ENCODE data around the gene TMEM33.

DNA sequence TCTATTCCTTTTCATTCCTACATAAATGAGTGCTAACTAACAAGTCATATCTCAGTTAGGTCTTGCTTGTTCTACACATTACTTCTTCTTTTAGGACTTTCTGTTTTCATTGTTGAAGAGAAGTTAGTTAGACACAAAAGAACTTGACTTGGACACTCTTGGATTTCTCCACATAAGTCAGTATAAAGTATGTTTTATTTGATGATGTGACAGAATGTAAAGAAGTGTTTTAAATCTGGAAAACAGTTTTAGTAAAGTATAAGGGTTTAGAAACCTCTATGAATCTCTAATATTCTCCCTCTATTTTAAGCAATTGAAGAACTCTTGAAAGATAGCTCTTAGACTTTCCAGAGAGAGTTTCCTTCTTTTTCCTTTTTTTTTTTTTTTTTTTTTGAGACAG lies 38.6 kb upstream of the TMEM33 start:
- TF ChIP-seq EZH2 (IDR thresholded peaks at IDR 0.05; ENCODE audit: insufficient read depth, poor library complexity, severe bottlenecking) (no peak), EZH2phosphoT487 (IDR thresholded peaks at IDR 0.05; ENCODE audit: insufficient read depth, low read depth) (no peak)

All from GM23248 (cell line).